ENCODE data around the gene SLC14A1.
"Not testable (repeated sequence)": the region's sequence is repeated elsewhere in the genome, so short reads cannot be mapped to it uniquely, and the experiment has no call there.

Gene SLC14A1

DNA sequence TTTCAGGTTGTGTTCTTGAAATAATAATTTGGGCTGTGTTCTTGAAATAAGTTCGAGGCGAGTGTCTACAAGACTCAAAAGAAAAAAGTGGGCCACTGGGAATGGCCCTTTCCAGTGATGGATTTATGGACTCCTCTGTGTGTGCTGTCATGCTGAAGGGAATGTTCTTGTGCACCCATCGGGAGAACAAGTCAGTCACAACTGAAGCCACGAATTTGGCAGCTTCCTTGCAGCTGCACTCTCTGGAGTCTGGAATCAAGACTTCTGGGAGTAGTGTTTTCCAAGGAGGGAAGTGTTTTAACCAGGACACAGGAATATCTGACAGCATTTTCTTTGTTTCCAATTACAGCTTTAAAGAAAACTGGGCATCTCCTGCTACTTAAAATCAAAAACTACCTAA lies 620 bp downstream of the SLC14A1 start:
- DNase-seq = peak; percentile 30

DNA sequence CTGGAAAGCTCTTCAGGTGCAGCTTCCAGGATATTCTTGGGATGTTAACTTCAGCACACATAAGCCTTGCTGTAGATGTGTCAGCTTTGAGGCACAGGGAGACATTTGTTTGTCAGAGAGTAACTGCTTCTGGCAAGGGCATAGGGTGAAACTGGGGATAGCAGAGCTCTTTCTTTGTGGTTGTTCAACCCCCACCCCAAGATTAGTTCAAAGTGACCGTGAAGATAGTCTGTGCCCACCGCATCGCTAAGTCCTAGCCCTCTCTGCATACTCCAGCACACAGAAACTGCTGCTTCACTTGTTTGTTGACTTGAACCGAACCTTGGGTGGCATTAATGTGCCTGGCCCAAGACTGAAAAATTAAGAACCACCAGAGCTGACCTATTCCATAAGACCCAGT lies 1.4 kb downstream of the SLC14A1 start:
- peak; percentile 21 for DNase-seq

DNA sequence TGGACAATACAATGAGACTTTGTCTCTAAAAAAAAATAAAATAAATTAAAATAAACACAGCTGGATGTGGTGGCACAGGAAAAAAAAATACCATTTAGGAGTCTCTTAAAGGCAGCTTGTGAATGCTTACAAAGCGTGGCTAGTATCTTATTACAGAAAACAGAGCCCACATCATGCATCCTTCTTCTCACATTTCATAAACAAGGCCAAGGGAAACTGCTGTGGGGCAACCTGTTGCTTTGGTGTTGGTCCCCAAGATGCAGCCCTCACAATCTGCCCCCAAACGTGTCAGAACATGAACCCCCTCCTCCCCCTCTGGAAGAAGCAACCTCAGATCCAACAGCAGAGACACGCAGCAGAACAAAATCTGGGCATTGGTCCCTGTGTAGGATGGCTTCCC lies 2.6 kb downstream of the SLC14A1 start:
- DNase-seq = no peak

DNA sequence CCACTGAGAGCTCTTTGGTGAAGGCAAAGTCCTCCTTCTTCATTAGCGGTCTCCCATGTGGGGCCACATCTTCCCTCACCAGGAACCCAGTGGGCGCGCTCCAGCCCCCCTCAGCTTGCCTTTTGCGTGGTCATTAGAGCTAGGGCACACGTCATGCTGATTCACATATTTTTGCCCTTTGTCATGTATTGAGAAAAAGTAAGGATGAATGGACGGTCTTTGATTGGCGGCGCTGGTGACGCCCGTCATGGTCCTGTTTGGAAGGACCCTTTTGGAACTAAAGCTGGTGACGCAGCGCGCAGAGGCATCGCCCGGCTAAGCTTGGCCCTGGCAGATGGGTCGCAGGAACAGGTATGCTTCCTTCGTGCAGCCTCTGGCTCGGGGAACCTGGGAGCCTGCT lies 3.1 kb downstream of the SLC14A1 start:
- no peak for DNase-seq

DNA sequence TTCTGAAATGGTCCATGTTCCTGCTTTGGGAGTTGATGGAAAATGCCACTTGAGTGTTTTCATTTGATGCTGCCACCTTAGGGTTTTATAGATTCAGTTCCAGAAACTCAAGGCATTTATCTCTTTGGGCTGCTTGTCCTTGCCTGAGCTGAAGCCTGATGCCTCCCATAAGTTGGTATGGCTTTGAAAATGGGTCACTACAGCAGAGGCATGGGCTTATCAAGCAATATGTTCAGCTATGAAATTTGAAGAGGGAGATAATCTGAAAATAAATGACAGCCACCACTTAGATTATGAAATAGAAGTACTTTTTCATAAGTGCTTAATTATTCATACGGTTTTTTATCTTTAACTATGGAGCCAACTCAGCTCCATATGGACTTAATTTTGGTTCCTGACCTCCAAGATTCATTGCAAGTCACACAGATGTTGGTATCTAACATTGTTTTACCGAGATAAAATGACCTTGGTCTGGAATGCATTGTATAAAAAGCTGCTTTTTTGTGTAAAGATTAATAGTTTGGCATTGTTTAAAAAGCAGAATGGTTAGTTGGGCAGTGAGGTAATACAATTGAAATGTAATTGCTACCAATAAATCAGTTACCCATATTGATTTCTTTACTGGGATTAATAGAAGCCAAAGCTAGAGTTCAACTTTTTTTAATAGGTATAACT lies 4.5 kb downstream of the SLC14A1 start:
- DNase-seq = no peak

DNA sequence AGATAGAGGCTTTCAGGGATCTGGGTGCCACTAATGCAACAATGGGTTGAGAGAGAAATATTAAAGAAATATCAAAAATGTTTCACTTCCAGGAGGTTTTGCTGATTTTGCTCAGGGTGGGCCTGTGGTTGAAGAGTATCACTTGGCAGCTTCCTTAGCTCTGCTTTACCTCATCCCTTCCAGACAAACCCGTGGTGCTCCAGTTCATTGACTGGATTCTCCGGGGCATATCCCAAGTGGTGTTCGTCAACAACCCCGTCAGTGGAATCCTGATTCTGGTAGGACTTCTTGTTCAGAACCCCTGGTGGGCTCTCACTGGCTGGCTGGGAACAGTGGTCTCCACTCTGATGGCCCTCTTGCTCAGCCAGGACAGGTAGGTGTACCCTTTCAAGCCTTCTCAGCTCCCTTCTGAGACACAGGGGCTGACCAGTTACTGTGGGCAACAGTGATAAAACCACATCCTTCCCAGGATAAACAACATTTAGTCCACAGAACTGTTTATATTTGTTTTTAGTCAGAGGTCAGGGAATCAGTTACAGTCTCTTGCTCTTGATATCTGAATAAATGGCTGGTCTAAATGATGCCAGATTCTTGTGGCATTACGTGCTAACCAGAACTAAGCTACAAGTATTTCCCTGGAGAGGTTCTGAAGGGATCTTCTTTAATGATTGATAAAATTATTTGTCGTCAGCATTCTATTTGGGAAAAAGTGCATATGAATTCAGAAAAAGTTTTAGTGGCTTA lies 7.0 kb downstream of the SLC14A1 start:
- DNase-seq = no peak

DNA sequence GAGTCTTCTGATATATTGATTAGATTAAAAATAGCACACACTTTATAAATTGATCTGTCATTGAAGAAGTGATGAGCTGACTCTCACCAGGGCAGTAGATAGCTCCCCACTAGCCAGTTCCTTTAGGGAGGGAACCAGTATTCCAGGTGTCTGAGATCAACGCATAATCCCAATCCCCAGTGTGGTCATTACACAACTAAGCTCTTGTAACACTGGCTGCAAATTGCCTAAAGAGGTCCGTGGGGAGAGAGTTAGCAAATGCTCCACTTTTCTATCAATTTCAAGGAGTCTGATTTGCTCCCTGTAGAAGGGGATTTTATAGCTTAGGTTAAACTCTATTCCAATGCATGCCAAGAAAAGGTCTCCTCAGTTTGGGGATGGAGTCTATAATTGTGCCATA lies 7.7 kb downstream of the SLC14A1 start:
- no peak for DNase-seq

DNA sequence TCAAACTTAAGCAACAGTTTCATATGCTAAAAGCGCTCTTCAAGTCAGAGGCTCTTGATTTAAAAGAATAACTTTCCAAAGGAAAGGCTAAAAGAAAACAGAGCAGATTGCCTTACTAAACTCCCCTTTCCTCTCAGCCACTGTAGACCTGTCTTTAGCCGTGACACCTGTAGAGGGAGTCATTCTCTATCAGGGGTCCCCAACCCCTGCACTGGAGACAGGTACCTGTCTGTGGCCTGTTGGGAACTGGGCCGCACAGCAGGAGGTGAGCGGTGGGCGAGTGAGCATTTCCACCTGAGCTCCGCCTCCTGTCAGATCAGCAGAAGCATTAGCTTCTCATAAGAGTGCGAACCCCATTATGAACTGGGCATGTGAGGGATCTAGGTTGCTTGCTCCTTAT lies 9.6 kb downstream of the SLC14A1 start:
- DNase-seq = no peak

DNA sequence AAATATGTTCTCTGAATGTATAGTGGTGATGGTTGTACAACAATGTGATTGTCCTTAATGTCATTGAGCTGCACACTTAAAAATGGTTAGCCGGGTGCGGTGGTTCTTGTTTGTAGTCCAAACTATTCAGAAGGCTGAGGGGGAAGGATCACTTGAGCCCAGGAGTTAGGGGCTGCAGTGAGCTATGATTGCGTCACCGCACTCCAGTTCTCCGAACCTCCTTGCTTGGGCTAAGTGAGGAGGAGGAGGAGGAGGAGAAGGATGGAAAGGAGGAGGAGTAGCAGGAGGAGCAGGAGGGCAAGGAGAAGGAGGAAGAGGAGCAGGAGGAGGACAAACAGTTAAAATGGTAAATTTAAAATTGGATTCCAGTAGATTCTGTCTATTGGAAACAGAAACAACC lies 10.5 kb downstream of the SLC14A1 start:
- no peak for DNase-seq

DNA sequence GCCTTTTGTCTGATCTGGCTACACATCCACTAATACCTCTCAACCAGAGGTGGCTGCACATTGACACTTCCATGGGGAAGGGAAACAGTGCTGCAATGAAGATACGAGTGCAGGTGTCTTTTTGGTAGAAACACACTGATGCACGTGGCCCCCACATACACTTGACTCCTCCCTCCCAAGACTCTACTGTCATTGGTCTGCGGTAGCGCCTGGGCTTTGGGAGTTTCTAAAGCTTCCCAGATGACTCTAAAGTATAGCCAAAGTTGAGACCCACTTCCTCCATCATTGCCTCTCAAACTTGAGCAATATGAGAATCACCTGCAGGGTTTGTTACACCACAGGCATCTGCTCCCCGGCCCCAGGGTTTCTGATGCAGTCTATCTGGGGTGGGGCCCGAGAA lies 11.0 kb downstream of the SLC14A1 start:
- no peak for DNase-seq

DNA sequence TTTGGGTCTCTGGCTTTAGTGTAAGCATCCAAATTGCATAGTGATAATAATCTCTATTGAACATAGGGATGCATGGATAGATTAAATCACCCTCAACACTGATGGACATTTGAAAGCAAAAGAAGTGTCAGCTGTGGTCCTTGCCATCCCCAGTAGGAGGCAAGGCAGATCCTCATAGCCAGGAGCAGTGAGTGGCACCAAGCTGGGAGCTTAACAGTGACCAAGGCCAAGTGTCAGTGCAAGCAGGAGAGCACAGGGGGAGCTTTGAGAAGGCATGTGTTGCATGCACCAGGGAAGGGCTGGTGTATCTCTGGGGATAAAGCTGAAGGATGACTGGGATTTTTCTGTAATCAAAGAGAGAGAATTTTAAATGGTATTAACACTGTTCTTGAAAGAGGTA lies 14.7 kb downstream of the SLC14A1 start:
- no peak for DNase-seq

DNA sequence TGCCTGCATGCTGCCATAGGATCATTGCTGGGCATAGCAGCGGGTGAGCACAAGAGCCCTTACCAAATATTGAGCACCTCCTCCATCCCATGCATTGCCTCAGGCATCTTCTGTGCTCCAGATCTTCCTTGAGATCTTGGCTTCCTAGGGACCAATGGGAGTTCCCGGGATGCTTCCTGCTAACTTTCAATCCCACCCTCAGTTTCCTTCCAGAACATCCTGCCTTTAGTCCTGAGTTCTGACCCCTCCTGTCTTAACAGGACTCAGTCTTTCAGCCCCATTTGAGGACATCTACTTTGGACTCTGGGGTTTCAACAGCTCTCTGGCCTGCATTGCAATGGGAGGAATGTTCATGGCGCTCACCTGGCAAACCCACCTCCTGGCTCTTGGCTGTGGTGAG lies 15.3 kb downstream of the SLC14A1 start:
- no peak for DNase-seq

DNA sequence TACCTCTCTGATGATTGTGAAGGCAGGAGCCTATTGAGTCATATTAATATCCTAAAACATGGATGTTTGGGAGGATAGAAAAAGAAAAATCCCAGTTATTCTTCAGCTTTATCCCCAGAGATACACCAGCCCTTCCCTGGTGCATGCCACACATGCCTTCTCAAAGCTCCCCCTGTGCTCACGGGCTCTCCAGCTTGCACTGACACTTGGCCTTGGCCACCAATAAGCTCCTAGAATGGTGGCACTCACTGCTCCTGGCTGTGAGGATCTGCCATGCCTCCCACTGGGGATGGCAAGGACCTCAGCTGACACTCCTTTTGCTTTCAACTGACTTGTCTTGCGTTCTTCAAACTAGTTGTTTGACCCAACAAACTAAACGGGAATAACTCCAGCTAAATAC lies 15.9 kb downstream of the SLC14A1 start:
- DNase-seq = no peak

DNA sequence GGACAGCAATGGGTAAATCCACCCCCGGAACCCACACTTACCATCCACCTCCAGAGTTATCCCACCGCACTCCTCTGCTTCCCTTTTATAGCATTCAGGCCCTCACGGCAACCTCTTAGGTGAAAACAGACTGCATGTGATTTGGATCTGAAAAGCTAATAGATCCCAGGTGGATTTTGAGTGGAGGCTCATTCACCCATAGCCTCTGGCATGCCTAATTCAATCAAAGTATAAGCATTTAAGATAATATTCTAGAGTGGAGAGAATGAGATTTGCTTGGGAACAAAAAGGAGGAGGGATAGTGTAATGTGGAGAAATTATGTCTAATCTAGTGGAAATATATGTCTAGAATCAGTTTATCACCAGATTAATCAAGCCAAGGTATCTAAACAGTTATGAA lies 17.1 kb downstream of the SLC14A1 start:
- no peak for DNase-seq

DNA sequence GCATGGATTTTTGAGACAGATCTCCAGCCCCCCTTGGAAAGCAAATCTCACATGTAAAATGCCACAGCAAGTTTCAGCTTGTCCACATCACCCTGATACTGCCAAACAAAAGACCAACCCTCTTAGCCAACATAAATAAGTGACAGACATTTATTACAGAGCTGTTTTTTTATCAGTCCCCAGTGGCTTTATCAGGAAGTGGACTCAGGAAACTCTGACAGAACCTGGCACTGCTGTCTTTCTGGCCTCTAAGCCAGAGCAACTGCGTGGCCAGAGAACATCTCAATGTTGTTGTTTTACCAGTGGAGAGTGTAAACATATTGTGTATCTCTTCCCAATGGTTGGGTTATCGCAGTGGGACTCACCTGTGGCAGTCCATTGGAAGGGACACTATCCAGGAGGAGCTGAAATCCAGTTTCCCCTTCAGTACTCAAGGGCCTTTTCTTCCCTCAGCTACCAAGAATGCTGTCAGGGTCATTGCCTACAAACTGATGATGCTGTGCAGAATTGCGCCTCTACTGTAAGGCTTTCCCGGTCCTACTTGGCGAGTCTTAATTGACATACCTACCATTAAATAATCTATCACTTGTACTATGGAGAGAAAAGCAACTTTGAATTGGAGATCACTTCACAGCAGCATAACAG lies 22.0 kb downstream of the SLC14A1 start:
- DNase-seq = no peak

DNA sequence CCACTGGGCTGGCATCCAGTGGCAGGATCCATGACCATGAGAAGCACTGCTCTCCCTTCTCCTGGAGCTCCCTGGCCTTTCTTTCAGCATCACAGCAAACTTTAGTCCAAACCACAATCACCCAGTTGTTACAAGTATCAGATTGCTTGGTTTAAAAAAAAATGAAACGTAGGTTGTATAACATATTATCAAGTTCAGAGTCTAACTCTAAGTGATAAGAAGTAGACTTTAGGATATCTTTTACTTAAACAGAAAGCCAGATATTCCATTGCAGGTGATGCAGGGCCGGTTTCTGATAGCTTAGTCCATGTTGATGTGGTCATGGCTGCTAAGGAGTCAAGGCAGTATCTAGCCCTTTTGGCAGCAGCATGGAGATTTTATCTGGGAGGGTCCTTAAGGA lies 24.5 kb downstream of the SLC14A1 start:
- DNase-seq = no peak

DNA sequence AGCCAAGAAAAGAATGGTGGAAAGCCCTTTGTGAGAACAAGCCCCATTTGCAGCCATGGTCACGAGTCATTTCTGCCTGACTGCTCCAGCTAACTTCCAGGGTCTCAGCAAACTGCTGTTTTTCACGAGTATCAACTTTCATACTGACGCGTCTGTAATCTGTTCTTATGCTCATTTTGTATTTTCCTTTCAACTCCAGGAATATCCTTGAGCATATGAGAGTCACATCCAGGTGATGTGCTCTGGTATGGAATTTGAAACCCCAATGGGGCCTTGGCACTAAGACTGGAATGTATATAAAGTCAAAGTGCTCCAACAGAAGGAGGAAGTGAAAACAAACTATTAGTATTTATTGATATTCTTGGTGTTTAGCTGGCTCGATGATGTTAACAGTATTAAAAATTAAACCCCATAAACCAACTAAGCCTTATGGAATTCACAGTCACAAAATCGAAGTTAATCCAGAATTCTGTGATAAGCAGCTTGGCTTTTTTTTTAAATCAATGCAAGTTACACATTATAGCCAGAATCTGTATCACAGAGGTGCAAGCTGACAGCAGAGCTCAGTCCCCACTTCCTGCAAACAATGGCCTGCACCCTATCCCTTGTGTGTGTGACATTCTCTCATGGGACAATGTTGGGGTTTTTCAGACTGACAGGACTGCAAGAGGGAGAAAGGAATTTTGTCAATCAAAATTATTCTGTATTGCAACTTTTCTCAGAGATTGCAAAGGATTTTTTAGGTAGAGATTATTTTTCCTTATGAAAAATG lies 26.1 kb downstream of the SLC14A1 start:
- DNase-seq = no peak

DNA sequence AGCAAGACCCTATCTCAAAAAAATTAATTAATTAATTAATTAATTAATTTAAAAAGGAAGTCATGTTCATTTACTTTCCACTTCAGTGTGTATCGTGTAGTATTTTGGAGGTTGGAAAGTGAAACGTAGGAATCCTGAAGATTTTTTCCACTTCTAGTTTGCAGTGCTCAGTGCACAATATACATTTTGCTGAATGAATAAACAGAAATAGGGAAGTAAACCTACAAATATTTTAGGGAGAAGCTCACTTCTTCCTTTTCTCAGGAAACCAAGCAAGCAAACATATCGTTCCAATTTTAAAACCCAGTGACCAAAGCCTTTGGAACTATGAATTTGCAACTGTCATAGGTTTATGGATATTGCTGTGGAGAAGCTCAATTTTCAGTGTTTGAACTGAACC lies 27.8 kb downstream of the SLC14A1 start:
- DNase-seq = no peak

DNA sequence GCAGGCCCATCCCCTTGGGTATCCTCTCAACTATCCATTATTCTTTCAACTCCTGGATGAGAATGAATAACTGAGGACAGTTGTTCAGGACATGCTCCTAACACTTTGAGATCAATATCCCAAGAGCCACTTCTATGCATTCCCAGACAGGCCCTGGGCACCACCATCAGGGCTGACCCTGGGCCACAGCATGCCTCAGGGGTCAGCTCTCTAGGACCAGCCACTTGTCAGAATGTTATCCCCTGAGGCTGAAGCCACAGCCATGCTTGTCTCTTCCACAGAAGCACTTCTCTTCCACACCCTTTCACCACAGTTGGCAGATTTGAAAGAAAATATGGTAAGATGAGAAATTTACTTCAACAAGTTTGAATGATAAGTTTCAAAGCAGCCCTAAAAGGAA lies 28.7 kb downstream of the SLC14A1 start:
- DNase-seq = no peak

DNA sequence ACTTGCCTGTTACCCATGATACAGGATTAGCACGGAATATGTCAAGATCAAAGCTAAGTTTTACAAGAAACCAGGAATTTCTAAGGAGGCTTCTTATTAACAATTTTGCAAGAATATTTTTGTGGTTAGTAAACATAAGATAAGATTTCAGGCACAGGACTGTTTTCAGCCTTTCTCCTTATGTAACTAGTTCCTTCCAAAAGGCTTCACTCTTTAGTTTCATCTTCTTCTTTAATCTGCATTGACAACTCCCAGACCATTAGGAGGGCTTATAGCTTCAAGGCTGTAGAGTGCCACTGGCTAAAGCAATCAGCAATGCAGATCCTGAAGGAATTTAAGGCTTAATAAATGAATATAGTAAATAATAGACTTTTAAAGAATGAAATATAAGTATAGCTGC lies 29.3 kb downstream of the SLC14A1 start:
- DNase-seq = no peak

DNA sequence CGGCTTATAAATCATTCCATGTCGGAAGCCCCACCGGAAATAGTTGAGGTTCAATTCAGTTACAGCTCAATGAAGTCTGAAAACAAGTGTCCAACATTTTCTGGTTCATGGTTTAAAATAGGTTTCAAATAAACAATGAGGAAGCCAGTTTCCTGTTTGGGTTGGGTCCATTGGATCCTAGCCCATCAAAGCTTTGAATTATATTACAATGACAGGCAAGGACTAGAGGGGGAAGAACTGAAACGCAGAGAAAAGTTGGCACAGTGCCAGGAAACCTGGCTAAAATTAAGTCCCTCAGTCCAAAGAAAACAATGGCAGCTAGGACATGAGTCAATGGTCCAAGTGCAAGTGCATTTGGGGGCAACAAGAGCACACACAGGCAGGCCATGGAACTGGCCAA lies 32.0 kb downstream of the SLC14A1 start:
- DNase-seq = no peak

DNA sequence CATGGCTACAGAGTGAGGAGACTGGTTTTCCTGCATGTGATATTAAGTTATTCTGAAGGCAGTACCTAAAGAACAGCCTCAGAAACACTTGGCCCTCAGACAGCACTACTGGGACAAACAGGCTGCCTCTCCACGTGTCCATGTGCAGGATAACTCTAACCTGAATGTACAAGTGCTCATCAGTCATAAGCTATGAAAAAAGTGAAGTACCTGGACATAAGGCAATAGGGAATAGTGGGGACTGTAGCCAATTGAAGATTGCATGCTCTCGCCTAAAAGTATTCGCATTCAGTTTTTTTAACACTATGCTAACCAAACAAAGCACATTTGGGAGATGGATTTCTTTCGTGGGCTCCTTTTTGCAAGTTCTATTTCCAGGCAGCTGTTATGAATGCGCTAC lies 33.0 kb downstream of the SLC14A1 start:
- no peak for DNase-seq

DNA sequence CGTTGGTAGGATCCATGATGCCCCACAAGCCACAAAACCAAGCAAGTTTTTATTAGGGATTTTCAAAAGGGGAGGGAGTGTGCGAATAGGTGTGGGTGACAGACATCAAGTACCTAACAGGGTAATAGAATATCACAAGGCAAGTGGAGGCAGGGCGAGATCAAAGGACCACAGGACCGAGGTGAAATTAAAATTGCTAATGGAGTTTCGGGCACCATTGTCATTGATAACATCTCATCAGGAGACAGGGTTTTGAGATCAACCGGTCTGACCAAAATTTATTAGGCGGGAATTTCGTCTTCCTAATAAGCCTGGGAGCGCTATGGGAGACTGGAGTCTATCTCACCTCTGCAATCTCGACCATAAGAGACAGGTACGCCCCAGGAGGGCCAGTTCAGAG lies 33.7 kb downstream of the SLC14A1 start:
- not testable (repeated sequence) for DNase-seq
